PFSK-1 (cell line): Measurements from ENCODE around the gene CTDSPL.

ENCODE experiments used
- POLR2AphosphoS5 ChIP-seq: IDR thresholded peaks from 2 replicates; pipeline ENCODE4 v1.6.1; 2012; ENCODE audit warnings: low read depth, mild to moderate bottlenecking, control low read depth, low read length, moderate library complexity
- SIN3A ChIP-seq: IDR thresholded peaks from 2 replicates; pipeline ENCODE4 v1.6.1; 2012; ENCODE audit warnings: mild to moderate bottlenecking, low read length, moderate library complexity, borderline replicate concordance; ENCODE audit not compliant: insufficient read depth

DNA sequence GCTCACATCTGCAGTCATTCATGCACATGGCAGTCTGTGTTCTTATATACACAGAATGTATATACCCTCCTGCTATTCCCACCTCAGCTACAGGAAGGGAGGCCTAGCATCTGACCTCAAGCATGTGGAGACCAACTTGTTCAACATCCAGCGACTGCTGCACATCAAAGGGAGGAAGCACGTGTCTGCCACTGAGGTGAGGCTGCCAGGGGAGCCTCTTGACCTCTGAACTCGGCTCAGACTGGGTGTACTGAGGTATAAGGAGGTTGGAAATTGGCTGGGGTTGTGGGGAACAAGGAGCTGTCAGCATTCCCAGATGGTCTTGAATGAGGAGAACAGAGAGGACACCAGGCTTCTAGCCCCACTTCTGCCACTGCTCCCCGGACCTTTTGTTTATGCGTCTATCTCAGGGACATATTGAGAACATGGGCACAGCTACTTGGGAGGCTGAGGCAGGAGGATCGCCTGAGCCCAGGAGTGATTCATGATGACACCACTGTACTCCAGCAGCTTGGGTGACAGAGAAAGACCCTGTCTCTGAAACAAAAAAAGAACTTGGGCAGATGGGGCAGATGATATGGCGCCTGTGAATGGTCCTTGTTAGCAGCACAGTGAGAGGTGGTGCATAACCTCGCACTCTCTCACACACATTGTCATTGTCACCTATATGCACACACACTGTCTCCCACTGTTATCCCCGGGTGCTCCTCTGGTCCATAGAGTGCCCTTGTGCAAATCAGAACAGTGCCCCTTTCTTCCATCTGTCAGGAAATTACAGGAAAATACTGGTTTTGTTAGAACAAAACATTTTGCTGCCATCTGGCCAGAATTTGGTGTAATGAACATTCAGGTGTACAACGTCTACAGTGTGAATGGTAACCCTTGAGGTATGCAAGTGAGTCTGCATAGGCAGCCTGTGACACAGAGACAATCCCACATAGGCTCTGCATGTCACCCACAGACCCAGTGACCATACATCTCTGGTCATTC, 134.3 kb downstream of the CTDSPL start:
- no peak for TF ChIP-seq POLR2AphosphoS5
- no peak for TF ChIP-seq SIN3A
